AML-193 (cell line): Measurements from ENCODE around the gene TAOK3.

Source experiments
- DNase-seq, 2 experiments: peaks; one replicate each; lab custom pipeline; 2025; lab: John Stamatoyannopoulos, UW

The TAOK3 gene

DNA sequence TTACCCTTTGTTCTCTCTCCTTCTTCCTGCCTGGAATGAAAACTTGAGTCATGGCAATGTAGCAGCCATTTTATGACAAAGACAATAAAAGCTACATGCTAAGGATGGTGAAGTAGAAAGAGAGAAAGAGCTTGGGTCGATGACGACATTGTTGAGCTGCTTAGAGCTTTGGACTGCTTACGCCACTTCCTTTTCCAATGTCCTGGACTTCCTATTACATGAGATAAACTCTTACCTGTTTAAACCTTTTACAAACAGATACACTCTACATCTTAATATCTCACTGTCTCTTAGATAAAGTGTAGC lies 166.6 kb downstream of the TAOK3 start:
- peak; percentile 40 to 56 for DNase-seq

DNA sequence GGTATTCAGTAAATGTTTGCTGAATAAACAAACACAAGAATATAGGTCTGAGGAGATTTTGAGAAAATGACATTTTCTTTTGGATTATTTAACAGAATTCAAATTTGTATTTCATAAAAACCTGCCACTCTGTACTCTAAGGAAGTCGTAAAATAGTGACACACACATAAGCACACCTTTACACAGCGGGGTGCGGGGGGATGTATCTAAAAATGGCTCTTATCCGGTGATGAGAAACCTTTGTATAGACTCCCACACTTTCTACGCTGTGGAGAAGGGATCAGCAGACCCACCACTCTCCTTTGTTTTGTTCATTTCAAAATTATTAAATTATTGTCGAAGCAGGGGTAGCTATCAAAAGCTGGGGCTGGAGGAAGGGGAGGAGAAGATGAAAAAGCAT lies 178.7 kb downstream of the TAOK3 start:
- no peak for DNase-seq

DNA sequence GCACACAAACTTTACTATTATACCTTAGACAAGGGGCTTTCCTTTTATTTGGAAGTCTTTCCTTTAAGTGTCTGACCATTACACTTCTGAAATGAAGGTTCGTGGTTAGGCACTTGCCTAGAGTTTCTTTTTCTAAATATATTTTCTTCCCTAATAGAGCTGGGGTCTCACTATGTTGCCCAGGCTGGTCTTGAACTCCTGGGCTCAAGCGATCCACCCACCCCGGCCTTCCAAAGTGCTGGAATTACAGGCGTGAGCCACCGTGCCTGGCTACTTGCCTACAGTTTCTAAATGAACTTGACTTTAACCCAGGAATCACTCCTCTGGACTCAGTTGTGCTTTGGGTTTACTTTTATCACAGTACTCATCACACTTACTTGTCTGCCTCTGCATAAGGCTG lies 179.2 kb downstream of the TAOK3 start:
- DNase-seq = no peak

GRCh38 chr12:118190266-118190665 lies 182.4 kb downstream of the TAOK3 start:
- DNase-seq = no peak

GRCh38 chr12:118189741-118190191 lies 182.9 kb downstream of the TAOK3 start:
- no peak for DNase-seq

DNA sequence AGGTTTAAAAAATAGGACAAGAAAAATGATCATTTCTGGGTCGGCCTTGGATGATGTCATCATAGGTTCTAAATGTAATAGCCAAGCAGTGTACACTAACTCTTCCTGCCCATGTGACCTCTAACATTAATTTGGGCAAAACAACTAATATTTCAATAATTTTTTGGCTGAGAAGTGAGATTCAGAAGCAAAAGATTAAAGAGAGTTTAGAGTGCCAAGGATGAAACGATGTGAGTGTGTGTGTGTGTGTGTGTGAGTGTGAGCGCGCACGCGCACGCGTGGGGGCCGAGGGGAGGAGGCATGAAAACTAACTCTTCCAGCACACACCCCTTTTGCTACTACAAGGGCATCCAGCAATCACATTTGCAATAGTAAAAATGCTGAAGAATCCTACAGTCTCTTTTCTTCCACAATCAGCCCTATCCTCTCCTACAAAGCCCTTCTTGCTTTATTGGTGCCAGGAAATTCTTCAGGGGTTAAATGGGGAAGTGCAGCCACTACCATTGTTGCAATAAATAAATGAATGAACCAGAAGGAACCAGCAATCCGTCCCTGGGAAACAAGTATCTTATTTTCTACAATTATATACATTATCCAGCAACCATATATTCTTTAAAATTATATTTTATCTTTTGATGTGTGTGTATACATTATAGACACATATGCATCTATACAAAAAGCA lies 183.9 kb downstream of the TAOK3 start:
- DNase-seq = no peak

GRCh38 chr12:118187751-118188435 lies 184.8 kb downstream of the TAOK3 start:
- no peak for DNase-seq

GRCh38 chr12:118185602-118186397 lies 186.9 kb downstream of the TAOK3 start:
- no peak for DNase-seq

DNA sequence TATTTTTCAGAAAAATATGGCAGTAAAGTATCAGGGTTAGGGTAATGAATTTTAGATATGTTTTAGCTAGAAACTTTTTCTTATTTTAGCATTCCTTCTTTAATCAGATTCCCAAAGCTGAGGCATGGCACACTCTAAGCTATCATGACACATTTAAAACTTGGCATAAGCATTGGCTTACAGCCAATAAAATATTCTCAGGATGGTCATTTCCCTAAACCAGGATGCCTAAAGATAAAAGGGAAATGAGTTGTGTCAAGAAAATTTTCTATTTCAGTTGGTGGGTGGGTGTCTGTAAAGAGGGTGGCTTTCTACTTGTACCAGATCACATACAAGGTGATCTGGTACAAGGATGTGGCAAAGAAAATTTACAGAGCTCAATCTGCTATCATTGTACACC lies 189.0 kb downstream of the TAOK3 start:
- DNase-seq = no peak

GRCh38 chr12:118183155-118183554 lies 189.6 kb downstream of the TAOK3 start:
- no peak for DNase-seq

DNA sequence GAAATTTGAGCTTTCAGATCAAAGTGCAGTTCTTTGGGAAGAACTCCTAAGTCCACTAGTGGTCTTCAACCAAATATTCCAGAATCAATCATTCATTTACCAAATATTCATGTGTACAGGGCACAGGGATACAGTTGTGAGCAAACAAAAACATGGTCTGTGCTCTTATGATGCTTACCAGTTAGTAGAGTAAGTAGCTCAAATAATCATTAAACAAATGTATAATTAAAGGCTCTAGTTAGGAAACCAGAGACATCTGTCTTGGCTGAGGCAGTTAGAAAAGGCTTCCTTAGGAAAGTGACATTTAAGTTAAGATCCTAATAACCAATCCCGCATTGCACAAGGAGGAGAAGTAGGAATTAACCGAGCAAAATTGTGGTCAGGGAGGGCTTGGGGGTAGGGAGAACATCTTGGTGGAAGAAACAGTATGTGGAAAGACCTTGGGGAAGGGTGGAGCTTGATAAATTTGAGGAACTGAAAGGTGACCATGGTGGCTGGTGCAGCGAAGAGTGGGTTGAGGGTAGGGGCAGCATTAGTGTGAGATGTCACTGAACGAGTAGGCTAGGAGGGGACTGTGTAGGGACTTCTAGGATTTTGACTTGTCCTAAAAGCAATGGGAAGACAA lies 196.8 kb downstream of the TAOK3 start:
- DNase-seq = peak in 1 of 2 experiments; percentile 5

GRCh38 chr12:118166946-118167345 lies 205.8 kb downstream of the TAOK3 start:
- no peak for DNase-seq

GRCh38 chr12:118164798-118165486 lies 207.8 kb downstream of the TAOK3 start:
- DNase-seq = no peak

- no peak for DNase-seq
Observed at GRCh38 chr12:118160536-118160935, 212.2 kb downstream of the TAOK3 start.

GRCh38 chr12:118151755-118152154 lies 221.0 kb downstream of the TAOK3 start:
- no peak for DNase-seq

DNA sequence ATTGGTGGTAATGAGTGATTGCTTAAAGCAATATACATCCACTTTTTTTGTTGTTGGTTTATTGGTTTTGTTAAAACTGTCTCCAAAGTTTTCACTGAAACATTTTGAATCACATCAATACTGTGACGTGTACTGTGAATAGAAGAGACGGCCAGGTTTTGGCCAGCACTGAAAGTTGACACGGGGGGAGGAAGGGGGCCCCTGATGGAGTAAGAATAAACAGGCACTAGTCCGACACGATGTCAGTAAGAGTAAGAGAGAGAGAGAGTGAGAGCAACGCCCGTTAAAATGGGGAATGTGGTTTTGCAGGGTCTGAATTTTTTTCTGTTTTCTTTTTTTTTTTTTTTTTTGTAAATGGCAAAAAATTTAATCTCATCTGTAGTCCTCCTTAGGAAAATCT lies 222.1 kb downstream of the TAOK3 start:
- no peak for DNase-seq

DNA sequence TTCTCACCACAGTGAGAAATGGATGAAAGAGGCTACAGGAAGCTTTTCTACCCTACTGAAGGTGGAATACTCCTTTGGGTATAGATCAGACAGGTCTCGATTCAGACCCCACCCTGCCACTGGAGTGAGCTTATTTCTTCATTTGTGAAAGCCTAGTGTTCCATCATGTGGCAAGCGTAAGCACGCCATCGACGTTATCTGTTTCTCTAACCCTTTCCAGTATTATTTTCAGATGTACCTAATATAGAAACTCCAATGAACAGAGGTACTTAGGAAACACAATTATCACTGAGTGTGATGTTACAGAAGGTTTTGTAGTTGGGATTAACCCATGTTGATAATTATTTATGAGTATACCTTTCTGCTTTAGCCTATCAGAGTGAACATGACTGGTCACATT lies 224.4 kb downstream of the TAOK3 start:
- no peak for DNase-seq

- DNase-seq = no peak
Observed at GRCh38 chr12:118145798-118146156, 226.9 kb downstream of the TAOK3 start.

DNA sequence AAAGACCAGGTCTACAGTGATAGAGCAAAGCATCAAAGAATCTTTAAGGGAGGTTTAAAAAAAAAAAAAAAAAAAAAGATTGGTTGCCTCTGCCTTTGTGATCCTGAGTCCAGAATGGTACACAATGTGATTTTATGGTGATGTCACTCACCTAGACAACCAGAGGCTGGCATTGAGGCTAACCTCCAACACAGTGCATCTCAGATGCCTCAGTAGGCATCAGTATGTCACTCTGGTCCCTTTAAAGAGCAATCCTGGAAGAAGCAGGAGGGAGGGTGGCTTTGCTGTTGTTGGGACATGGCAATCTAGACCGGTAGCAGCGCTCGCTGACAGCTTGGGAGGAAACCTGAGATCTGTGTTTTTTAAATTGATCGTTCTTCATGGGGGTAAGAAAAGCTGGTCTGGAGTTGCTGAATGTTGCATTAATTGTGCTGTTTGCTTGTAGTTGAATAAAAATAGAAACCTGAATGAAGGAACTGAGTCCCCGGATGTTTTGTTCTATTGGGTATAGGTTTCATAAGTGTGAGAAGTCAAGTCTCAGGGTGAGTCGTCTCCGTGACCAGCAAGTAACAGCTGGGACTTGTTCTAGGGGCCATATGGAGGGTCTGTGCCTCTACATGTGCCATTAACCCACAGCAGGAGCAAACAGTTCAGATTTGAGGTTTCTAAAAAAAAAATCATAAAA lies 227.5 kb downstream of the TAOK3 start:
- no peak for DNase-seq

GRCh38 chr12:118144499-118144898 lies 228.2 kb downstream of the TAOK3 start:
- no peak for DNase-seq

GRCh38 chr12:118140825-118141224 lies 231.9 kb downstream of the TAOK3 start:
- no peak for DNase-seq
